SW 1271 (cell line): ENCODE results near the gene PPIL1.

Experiments used
- DNase-seq, 2 experiments: peaks; one replicate each; lab custom pipeline; 2025; lab: John Stamatoyannopoulos, UW

The PPIL1 gene

DNA sequence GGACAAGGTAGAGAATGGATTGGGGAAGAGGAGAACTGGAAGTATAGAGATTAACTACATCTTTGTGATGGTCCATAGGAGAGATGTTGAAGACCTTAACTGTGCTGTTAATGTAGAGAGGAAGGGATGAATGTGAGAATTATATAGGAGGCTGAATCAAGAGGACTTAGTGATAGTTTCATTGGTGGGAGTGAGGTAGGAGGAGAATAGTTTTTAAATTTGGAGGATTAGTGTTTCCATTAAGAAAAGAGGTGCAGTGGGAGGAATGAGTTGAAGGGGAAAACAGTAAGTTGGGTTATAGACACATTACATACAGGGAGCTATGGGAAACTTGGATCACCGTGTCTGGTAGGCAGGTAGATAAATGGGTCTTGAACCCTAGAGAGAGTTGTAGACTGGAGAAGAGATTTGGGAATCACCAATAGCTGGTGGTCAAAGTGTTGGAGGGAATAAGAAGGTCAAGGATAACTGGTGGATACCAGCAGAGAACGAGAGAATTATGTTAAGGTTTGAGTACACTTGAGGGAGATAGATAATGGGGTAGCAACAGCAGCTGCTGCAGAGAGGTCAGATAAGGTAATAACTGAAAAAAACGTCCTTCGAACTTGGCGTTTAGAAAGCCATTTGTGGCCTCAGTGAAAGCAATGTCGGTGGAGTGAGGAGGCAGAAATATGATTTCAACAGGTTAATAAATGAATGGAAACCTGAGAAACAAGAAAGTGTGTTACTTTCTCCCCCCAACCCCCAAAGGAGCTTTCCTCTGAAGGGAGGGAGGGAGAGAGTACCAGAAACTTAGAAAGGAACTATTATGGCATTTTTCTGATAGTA is 14.3 kb upstream of the PPIL1 start:
- no peak for DNase-seq

GRCh38 chr6:36888115-36888643 is 13.6 kb upstream of the PPIL1 start:
- no peak for DNase-seq

- DNase-seq = no peak
Observed at GRCh38 chr6:36886950-36887618, 12.5 kb upstream of the PPIL1 start.

DNA sequence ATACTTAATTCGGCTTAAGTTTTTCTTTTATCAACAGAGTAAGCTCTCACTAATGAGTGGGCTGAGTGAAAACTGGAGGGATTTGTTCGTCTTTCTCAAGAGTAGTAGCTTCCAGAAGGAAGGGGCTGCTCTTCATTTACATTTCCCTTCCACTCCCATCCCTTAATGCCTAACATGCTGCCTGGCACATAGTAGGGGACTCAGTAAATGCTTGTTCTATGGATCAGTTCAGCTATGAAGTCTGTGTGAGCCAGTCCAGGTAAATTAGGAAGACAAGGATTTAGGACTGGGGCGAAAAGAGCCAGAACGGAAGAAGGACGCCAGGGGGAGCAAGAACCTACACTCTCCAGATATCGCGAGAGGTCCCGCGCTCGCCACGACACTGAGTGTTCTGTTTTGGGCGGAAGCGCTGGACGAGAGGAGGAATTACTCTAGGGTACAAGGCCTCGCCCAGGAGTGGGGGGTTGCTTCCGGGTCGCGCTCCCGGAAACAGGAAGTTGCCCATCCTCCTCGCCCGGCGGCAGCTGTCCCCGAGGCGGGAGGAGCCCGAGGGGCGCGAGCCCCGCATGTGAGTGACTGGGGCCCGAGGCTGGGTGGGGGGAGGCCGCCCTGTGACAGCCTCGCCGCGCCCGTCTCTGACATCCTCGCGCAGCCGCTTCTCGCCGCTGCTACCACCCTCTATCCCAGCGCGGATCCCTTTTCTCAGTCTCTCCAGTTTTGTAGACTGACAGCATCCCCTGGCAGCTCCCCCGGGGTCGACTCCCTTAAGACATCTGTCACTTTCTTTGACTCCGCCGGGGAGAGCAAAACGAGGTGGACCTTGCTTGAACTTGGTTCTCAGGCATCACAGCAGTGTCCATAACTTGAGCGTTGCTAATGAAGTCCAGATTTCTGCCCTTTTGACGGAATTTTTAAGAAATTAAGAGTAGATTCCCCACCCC is 11.1 kb upstream of the PPIL1 start, which contains the start of gene C6orf89:
C6orf89 (plus strand) TSS at position 492 of the 941 bp plus-strand sequence. CDS start 13,493 bp downstream, outside the sequence.
- DNase-seq = peak; percentile 97 to 98

DNA sequence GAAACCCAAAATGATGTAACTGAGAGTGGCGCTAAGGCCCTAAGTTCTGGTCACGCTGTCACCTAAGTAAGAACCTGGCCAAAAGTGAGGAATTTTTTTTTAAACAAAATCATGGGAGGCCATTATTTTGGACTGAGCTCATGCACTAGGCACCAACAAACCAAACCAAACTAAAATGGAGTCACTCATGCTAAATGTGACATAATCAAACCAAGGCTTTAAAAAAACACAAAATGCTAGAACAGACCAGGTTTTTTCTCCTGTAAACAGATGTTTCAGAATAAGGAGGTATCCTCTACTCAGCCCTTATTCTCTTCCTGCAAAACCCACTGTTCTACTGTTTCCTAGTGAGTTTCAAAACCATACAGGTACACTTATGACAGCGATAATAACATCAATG is 10.0 kb upstream of the PPIL1 start:
- no peak for DNase-seq

DNA sequence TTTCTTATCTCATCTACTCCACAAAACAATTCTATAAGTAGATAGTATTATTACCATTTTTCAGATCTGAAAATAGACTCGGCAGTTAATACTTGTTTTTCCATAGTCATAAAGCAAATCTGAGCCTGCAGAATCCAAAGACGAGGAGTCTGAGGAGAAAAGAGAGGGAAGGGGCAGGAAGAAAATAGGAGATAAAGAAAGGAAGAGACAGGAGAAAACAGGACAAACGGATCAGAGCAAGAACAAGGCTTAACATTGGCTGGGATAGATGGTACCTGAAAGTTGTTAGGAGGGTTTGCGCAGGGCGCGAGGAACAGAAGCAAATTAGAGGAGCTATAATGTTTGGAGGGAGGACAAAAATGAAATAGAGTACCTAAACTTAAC is 639 bp upstream of the PPIL1 start:
- no peak for DNase-seq

GRCh38 chr6:36873612-36874442 is 776 bp downstream of the PPIL1 start:
- DNase-seq = peak in 1 of 2 experiments; percentile 39

DNA sequence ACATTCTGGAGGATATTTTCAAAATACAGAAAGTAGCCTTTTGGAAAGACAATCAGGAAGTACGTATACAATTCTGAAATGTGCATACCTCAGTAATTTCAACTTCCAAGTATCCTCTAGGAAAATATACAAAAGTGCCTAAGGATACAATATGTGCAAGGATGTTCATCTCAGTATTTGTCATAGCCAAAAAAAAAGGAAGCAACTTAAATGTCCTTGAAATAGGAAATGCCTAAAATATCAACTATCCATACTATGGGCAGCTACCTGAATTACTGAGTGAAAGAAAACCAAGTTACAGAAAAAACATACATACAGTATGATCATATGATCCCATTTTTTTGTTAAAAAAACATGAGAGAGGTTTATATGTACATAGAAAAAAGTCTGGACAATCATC is 1.5 kb downstream of the PPIL1 start:
- DNase-seq = no peak

DNA sequence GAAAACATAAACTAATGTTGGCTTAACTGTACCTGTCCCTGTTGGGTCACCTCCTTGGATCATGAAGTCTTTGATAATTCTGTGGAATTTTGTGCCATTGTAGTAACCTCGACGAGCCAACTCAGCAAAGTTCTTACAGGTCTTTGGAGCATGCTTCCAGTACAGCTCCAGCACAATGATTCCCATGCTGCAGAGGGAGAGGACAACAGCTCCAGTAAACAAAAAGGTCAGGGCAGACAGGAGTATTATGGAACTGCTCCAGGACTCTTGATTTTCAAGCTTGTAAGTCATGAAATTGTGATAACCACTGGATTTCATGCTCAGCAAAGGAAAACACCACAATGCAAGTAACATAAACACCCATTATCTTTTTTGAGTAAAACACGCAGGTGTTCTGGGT is 2.9 kb downstream of the PPIL1 start:
- no peak for DNase-seq

GRCh38 chr6:36867471-36868224 is 7.0 kb downstream of the PPIL1 start:
- DNase-seq = no peak

GRCh38 chr6:36865835-36866234 is 8.8 kb downstream of the PPIL1 start:
- no peak for DNase-seq

DNA sequence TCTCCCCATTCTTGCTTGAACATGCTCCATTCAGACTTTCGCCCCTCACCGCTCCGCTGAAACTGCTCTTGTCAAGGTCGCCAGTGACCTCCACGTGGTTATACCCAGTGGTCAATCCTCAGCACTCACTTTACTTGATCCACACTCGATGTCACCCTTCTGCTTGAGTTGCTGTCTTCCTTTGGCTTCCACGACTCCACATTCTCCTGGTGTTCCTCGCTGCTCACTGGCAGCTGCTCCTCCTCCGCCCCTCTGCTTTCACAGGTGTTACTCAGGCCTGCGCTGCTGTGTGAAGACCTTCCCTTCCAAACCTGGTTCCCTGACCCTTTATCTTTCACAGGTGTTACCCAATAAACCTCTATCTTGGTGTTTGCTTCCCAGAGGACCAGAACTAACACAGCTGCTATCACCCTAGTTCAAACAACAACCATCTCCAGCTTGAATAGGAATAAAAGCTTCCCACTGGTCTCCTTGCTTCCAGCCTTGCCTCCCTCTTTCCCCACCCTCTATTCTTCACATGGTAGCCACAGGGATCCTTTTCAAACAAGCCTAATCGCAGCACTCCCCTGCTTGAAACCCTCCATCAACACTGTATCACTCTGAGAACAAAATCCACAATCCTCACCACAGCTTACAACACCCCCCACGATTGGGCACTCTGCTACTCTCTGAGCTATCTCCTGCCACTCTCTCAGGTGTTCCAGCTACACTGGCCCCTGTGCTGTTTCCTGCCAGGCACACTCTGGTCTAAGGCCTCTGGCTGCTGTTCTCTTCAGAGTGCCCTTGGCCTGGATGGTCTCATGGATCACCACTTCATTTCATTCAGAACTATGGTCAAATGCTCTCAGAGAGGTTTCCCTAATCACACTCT is 10.7 kb downstream of the PPIL1 start:
- DNase-seq = no peak

- DNase-seq = no peak
Observed at GRCh38 chr6:36862848-36863382, 11.7 kb downstream of the PPIL1 start.

GRCh38 chr6:36862164-36862847 is 12.3 kb downstream of the PPIL1 start:
- DNase-seq = no peak

DNA sequence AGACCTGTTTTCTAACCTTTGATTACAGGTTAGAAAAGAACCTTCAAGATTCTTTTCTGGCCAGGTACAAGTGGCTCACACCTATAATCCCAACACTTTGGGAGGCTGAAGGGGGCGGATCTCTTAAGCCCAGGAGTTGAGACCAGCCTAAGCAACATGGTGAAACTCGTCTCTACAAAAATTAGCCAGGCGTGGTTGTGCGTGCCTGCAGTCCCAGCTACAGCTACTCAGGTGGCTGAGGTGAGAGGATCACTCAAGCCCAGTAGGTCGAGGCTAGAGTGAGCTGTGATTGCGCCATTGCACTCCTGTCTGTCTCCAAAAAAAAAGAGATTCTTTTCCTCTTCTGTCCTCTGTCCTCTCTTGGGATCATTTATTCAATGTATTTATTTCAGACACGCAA is 14.5 kb downstream of the PPIL1 start:
- no peak for DNase-seq

DNA sequence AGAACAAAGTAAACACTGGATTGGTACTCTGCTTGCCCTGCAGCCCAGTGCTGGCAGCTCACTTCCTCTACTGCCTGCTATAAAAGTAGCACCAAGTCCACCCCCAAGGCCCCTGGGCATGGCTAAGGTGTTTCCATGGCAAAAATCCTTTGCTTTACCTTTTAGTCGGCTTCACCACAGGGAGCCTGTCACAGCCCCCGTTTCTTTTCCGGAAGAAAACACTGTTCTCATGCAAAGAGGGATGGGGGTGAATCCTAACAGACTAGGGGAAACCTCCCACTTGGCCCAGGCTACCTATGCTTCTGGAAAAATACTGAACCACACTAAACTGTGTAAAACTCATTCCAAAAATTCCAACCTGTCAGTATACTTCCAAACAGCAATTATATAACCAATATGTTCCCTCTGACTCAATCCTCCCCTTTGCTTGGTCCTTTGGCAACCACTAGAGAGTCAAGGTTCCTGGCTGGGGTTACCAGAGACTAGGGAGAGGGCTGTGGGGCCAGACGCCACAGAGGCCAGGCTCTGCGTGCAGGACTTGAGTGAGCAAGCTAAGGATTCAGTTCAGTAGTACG is 16.1 kb downstream of the PPIL1 start:
- peak in 1 of 2 experiments; percentile 67 for DNase-seq

DNA sequence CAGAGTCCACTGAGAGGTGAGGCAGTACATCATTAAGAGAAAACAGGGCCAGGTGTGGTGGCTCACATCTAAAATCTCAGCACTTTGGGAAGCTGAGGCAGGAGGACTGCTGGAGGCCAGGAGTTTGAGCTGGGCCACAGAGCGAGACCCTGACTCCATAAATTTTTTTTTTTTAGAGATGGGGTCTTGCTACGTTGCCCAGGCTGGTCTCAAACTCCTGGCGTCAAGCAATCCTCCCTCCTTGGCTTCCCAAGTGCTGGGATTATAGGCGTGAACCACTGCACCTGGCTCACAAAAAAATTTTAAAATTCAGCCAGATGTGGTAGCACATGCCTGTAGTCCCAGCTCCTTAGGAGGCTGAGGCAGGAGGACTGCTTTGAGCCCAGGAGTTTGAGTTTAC is 17.3 kb downstream of the PPIL1 start:
- no peak for DNase-seq

DNA sequence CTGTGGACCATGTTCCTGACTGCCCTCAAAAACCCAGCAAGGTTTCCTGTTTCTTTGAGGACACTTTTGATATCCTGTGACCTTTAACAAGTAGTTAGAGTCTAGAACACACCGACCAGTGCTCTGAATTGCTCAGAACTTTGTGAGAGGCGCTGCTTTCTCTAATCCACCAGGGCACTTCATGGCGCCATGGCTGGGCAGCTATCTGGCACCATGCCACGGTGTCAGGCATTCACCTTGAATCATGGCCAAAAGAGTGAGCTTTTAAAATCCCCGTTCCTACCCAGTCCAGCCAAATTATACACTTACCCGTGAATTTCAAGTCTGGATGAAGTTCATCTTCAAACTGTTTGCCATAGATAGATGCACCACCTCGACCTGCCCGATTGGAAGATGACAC is 18.3 kb downstream of the PPIL1 start:
- no peak for DNase-seq
